GM23338 (cell line): ENCODE data around the gene ZYX. TPM values are rescaled to one million over a fixed set of nuclear protein-coding genes. Genes with fewer than 3 reads are reported as not detected.

Experiments used
- microRNA-seq: library from miRNA; unstranded; fragments of <30 nt; microRNA quantifications from one replicate; pipeline ENCODE4, GENCODE V29; 2017
- polyA plus RNA-seq: library from polyadenylated mRNA; unstranded; fragments of >200 nt; fragmentation: Nextera tagmentation; extraction: Ambion mirVana; gene quantifications from 2 replicates; pipeline ENCODE4 v1.2.1, GENCODE V29; 2016
- small RNA-seq: library from RNA; depleted of rRNA; stranded (forward); fragments of <200 nt; gene quantifications from one replicate; pipeline ENCODE3, GENCODE V24; 2014; ENCODE audit warnings: low replicate concordance
- total RNA-seq: library from RNA; depleted of rRNA; stranded (reverse); fragments of >200 nt; shearing (Covaris generic); gene quantifications from 2 replicates; pipeline ENCODE4 v1.2.3, GENCODE V29; 2014; rRNA removed

Gene ZYX
- total and polyA plus RNA-seq, 2 experiments from 2014 or later: 111 to 141 TPM

Small RNA genes lying within 50 kb of the gene (microRNA-seq; reads per million reads assigned to microRNA genes)
- gene MIR6892: not detected

Small RNA genes lying within 50 kb of the gene (small RNA-seq; reads per million reads assigned to genes)
- 0.45 reads per million, percentile 30 among the genes with 10 or more reads in this experiment for gene MIR6892

Other genes starting within 250 kb of the ZYX start
- gene PIP, start 249.3 kb upstream of the ZYX start, total RNA-seq: not detected in 2 replicates
- not detected in 2 replicates for gene PIP, start 249.3 kb upstream of the ZYX start, polyA plus RNA-seq
- 0.21 TPM in 1 of 2 replicates, not detected in the other for gene TAS2R39, start 197.9 kb upstream of the ZYX start, total RNA-seq
- gene TAS2R39, start 197.9 kb upstream of the ZYX start, polyA plus RNA-seq: not detected in 2 replicates
- not detected in 2 replicates for gene TAS2R40, start 159.3 kb upstream of the ZYX start, total RNA-seq
- not detected in 2 replicates for gene TAS2R40, start 159.3 kb upstream of the ZYX start, polyA plus RNA-seq
- gene GSTK1, start 117.9 kb upstream of the ZYX start, total RNA-seq: 26.4 and 27.3 TPM in 2 replicates
- gene GSTK1, start 117.9 kb upstream of the ZYX start, polyA plus RNA-seq: 26.3 and 27.5 TPM in 2 replicates
- gene TMEM139, start 96.4 kb upstream of the ZYX start, total RNA-seq: 2.3 and 3.6 TPM in 2 replicates
- gene TMEM139, start 96.4 kb upstream of the ZYX start, polyA plus RNA-seq: 1.7 and 3.3 TPM in 2 replicates
- 15.7 and 21.8 TPM in 2 replicates for gene CASP2, start 93.0 kb upstream of the ZYX start, total RNA-seq
- gene CASP2, start 93.0 kb upstream of the ZYX start, polyA plus RNA-seq: 13.7 and 17.7 TPM in 2 replicates
- 0.23 and 0.38 TPM in 2 replicates for gene CLCN1, start 65.2 kb upstream of the ZYX start, total RNA-seq
- gene CLCN1, start 65.2 kb upstream of the ZYX start, polyA plus RNA-seq: 0.43 and 0.48 TPM in 2 replicates
- 28.8 and 30.2 TPM in 2 replicates for gene FAM131B, start 18.6 kb upstream of the ZYX start, total RNA-seq
- 4.7 and 5.4 TPM in 2 replicates for gene FAM131B, start 18.6 kb upstream of the ZYX start, polyA plus RNA-seq
- gene EPHA1, start 27.5 kb downstream of the ZYX start, total RNA-seq: 119 and 154 TPM in 2 replicates
- 60.7 and 66.1 TPM in 2 replicates for gene EPHA1, start 27.5 kb downstream of the ZYX start, polyA plus RNA-seq
- 4.0 and 5.0 TPM in 2 replicates for gene TAS2R60, start 62.1 kb downstream of the ZYX start, total RNA-seq
- gene TAS2R60, start 62.1 kb downstream of the ZYX start, polyA plus RNA-seq: 0.37 TPM in 1 of 2 replicates, not detected in the other
- gene TAS2R41, start 96.5 kb downstream of the ZYX start, total RNA-seq: 1.2 and 2.9 TPM in 2 replicates
- not detected in 2 replicates for gene TAS2R41, start 96.5 kb downstream of the ZYX start, polyA plus RNA-seq
- gene CTAGE15, start 190.5 kb downstream of the ZYX start, total RNA-seq: 1.6 and 2.9 TPM in 2 replicates
- gene CTAGE15, start 190.5 kb downstream of the ZYX start, polyA plus RNA-seq: 0.10 TPM in 1 of 2 replicates, not detected in the other
- gene TCAF2, start 239.6 kb downstream of the ZYX start, total RNA-seq: 0.08 and 0.28 TPM in 2 replicates
- 0.09 TPM in 1 of 2 replicates, not detected in the other for gene TCAF2, start 239.6 kb downstream of the ZYX start, polyA plus RNA-seq